ENCODE results near the gene GPR82.

DNA sequence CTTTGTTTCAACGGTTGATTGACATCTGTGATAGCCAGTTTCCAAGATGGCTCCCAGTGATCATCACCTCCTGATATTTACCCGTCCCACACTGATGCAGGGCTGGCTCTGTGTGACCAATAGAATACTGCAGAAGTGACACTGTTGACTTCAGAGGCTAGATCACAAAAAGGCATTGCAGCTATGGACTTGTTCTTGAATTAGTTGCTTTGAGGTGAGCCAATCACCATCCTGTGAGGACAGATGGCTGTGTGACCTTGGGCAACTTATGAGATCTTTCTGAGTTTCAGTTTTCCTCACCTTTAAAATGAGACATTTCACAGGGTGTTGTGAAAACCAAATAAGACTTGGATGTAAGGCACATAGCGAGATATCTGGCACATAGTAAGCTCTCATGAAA, 1.8 kb upstream of the GPR82 start:
- TF ChIP-seq TEAD4 (IDR thresholded peaks at IDR 0.05; ENCODE audit: low read depth, low read length) (no peak), BRCA1 (IDR thresholded peaks at IDR 0.05; ENCODE audit: low read depth, low read length) (no peak), CREB1 (IDR thresholded peaks at IDR 0.05) (no peak), GABPA (IDR thresholded peaks at IDR 0.05; ENCODE audit: borderline replicate concordance, insufficient read depth, low read length) (no peak), SRF (IDR thresholded peaks at IDR 0.05; ENCODE audit: low read depth, low read length) (no peak), CHD2 (IDR thresholded peaks at IDR 0.05; ENCODE audit: low read length) (no peak)
- TF ChIP-seq, protein P1, sequence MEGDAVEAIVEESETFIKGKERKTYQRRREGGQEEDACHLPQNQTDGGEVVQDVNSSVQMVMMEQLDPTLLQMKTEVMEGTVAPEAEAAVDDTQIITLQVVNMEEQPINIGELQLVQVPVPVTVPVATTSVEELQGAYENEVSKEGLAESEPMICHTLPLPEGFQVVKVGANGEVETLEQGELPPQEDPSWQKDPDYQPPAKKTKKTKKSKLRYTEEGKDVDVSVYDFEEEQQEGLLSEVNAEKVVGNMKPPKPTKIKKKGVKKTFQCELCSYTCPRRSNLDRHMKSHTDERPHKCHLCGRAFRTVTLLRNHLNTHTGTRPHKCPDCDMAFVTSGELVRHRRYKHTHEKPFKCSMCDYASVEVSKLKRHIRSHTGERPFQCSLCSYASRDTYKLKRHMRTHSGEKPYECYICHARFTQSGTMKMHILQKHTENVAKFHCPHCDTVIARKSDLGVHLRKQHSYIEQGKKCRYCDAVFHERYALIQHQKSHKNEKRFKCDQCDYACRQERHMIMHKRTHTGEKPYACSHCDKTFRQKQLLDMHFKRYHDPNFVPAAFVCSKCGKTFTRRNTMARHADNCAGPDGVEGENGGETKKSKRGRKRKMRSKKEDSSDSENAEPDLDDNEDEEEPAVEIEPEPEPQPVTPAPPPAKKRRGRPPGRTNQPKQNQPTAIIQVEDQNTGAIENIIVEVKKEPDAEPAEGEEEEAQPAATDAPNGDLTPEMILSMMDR (IDR thresholded peaks at IDR 0.05; ENCODE audit: control extremely low read depth in 1 of 3, insufficient read depth in 1 of 3, low read depth in 1 of 3, low read length in 3 of 3) = no peak
- TF ChIP-seq, protein P2, sequence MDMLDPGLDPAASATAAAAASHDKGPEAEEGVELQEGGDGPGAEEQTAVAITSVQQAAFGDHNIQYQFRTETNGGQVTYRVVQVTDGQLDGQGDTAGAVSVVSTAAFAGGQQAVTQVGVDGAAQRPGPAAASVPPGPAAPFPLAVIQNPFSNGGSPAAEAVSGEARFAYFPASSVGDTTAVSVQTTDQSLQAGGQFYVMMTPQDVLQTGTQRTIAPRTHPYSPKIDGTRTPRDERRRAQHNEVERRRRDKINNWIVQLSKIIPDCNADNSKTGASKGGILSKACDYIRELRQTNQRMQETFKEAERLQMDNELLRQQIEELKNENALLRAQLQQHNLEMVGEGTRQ (IDR thresholded peaks at IDR 0.05; ENCODE audit: low read length) = no peak

Data from H1 (cell line).